GM23338 (cell line): ENCODE results near the gene ADAMTS20.

Source experiments
- CREB1 ChIP-seq: fragments of 250-450 bp; sonication (Bioruptor Pico); IDR thresholded peaks from 2 replicates; pipeline ENCODE4 v1.5.0; 2020; ENCODE audit warnings: low read depth, mild to moderate bottlenecking, moderate library complexity
- CTCF ChIP-seq, 2 experiments: fragments of 200-600 bp in 1 of 2; sonication (generic) in 1 of 2; conservative IDR thresholded peaks; 2 replicates each; pipeline versions ENCODE4 v1.5.1 to v1.6.1; 2016 to 2017; ENCODE audit warnings: antibody characterized with exemption in 2 of 2, low read depth in 2 of 2, mild to moderate bottlenecking in 2 of 2, moderate library complexity in 1 of 2
- ETS1 ChIP-seq: IDR thresholded peaks from 2 replicates; pipeline ENCODE4 v1.6.1; 2016; ENCODE audit warnings: antibody characterized with exemption
- EZH2 ChIP-seq: fragments of 200-600 bp; sonication (generic); IDR thresholded peaks from one replicate; pipeline ENCODE4 v1.8.0; 2017; ENCODE audit warnings: antibody characterized with exemption, mild to moderate bottlenecking, low read depth; ENCODE audit not compliant: unreplicated experiment
- EZH2phosphoT487 ChIP-seq: fragments of 200-600 bp; sonication (generic); IDR thresholded peaks from one replicate; pipeline ENCODE4 v1.8.1; 2018; ENCODE audit warnings: antibody characterized with exemption; ENCODE audit not compliant: unreplicated experiment
- JUNB ChIP-seq: IDR thresholded peaks from one replicate; pipeline ENCODE4 v1.6.1; 2016; ENCODE audit warnings: antibody characterized with exemption; ENCODE audit not compliant: unreplicated experiment
- POLR2AphosphoS5 ChIP-seq: IDR thresholded peaks from 2 replicates; pipeline ENCODE4 v1.6.1; 2016; ENCODE audit warnings: antibody characterized with exemption, low read depth
- REST ChIP-seq: IDR thresholded peaks from one replicate; pipeline ENCODE4 v1.6.1; 2018; ENCODE audit warnings: antibody characterized with exemption; ENCODE audit not compliant: unreplicated experiment
- STAT1 ChIP-seq: IDR thresholded peaks from one replicate; pipeline ENCODE4 v1.6.1; 2016; ENCODE audit warnings: antibody characterized with exemption; ENCODE audit not compliant: unreplicated experiment
- ZNF114 ChIP-seq: fragments of 250-450 bp; sonication (Bioruptor Pico); IDR thresholded peaks from 2 replicates; pipeline ENCODE4 v1.5.0; 2020; ENCODE audit warnings: mild to moderate bottlenecking, moderate library complexity
- ZNF331 ChIP-seq: fragments of 250-450 bp; sonication (Bioruptor Pico); IDR thresholded peaks from 2 replicates; pipeline ENCODE4 v1.5.0; 2020; ENCODE audit warnings: low read depth, mild to moderate bottlenecking, moderate library complexity

GRCh38 chr12:43312991-43313505 lies 239.0 kb downstream of the ADAMTS20 start:
- no peak for TF ChIP-seq EZH2
- TF ChIP-seq REST: no peak
- no peak for TF ChIP-seq CTCF (conservative IDR thresholded peaks at IDR 0.05; ENCODE audit: low read depth in 2 of 2)
- TF ChIP-seq POLR2AphosphoS5: no peak
- no peak for TF ChIP-seq CREB1
- TF ChIP-seq EZH2phosphoT487: no peak
- no peak for TF ChIP-seq ZNF331 (CRISPR knock-in tag)
- TF ChIP-seq STAT1: no peak
- TF ChIP-seq JUNB: no peak
- no peak for TF ChIP-seq ZNF114 (CRISPR knock-in tag)
- TF ChIP-seq ETS1: no peak
